IMR-90 (cell line): ENCODE measurements around the gene BTRC. TPM values are rescaled to one million over a fixed set of nuclear protein-coding genes. Genes with fewer than 3 reads are reported as not detected.
"Not testable (repeated sequence)": the region's sequence is repeated elsewhere in the genome, so short reads cannot be mapped to it uniquely, and the experiment has no call there.

Source experiments
- ATAC-seq: fragments of 200-7000 bp; cut with Tn5 transposase; 2 replicates; pipeline ENCODE4 v1.9.1; 2020; ENCODE audit warnings: low read depth, mild to moderate bottlenecking, moderate library complexity
- BruUV-seq: library from RNA; stranded (reverse); fragments of 400-500 nt; replicated peaks from 2 replicates; lab custom pipeline; 2021; lab: Mats Ljungman, UMichigan
- CTCF ChIA-PET: fragments of 300-600 bp; formaldehyde crosslinking; extraction: SDS; loops from one replicate; lab custom pipeline; 2021; ENCODE audit warnings: antibody characterized with exemption; lab: Yijun Ruan, JAX
- POLR2A ChIA-PET: fragments of 300-600 bp; sonication (Branson Sonifier 250); formaldehyde crosslinking; loops from one replicate; lab custom pipeline; 2022; ENCODE audit warnings: antibody characterized with exemption; ENCODE audit not compliant: unreplicated experiment; lab: Charles Lee
- DNase-seq: peaks from one replicate; pipeline ENCODE4 v3.0.0; 2013
- H2AFZ ChIP-seq: replicated peaks from 2 replicates; pipeline ENCODE3; 2013; ENCODE audit warnings: low read length, mild to moderate bottlenecking; ENCODE audit not compliant: poor library complexity
- H2AK5ac ChIP-seq: 2 replicates; pipeline ENCODE4 v1.6.1; 2013; ENCODE audit warnings: low read depth, low read length, inconsistent platforms
- H2AK9ac ChIP-seq: replicated peaks from 2 replicates; pipeline ENCODE3; 2013; ENCODE audit warnings: mild to moderate bottlenecking, low read depth, low read length, moderate library complexity; ENCODE audit not compliant: poor library complexity
- H2BK120ac ChIP-seq: 2 replicates; pipeline ENCODE4 v1.6.1; 2013; ENCODE audit warnings: low read depth, low read length, inconsistent platforms
- H2BK15ac ChIP-seq: 3 replicates; pipeline ENCODE4 v1.6.1; 2013; ENCODE audit warnings: low read depth, low read length, inconsistent platforms
- H2BK20ac ChIP-seq: 2 replicates; pipeline ENCODE4 v1.6.1; 2013; ENCODE audit warnings: low read depth, mild to moderate bottlenecking, inconsistent platforms, low read length, moderate library complexity
- H2BK5ac ChIP-seq: 2 replicates; pipeline ENCODE4 v1.6.1; 2013; ENCODE audit warnings: mild to moderate bottlenecking, low read depth, low read length, inconsistent platforms; ENCODE audit not compliant: poor library complexity, severe bottlenecking
- H3K14ac ChIP-seq: replicated peaks from 2 replicates; pipeline ENCODE4 v1.6.1; 2013; ENCODE audit warnings: low read depth, low read length, inconsistent platforms
- H3K18ac ChIP-seq: 2 replicates; pipeline ENCODE4 v1.6.1; 2013; ENCODE audit warnings: low read depth, low read length, control low read depth
- H3K23ac ChIP-seq: 2 replicates; pipeline ENCODE4 v1.6.1; 2013; ENCODE audit warnings: low read depth, low read length, inconsistent platforms
- H3K27ac ChIP-seq: 2 replicates; pipeline ENCODE4 v1.5.1; 2013; ENCODE audit warnings: mild to moderate bottlenecking, control low read depth, low read length; ENCODE audit not compliant: insufficient read depth
- H3K27me3 ChIP-seq: 2 replicates; pipeline ENCODE4 v1.6.1; 2013; ENCODE audit warnings: low read length; ENCODE audit not compliant: control insufficient read depth, insufficient read depth
- H3K36me3 ChIP-seq: 2 replicates; pipeline ENCODE4 v1.6.1; 2013; ENCODE audit warnings: low read length, mixed read lengths; ENCODE audit not compliant: control insufficient read depth, insufficient read depth
- H3K4ac ChIP-seq: 2 replicates; pipeline ENCODE4 v1.6.1; 2013; ENCODE audit warnings: low read depth, low read length, inconsistent platforms
- H3K4me1 ChIP-seq: 2 replicates; pipeline ENCODE4 v1.6.1; 2013; ENCODE audit warnings: low read length, mixed read lengths; ENCODE audit not compliant: control insufficient read depth, insufficient read depth
- H3K4me2 ChIP-seq: 2 replicates; pipeline ENCODE4 v1.6.1; 2013; ENCODE audit warnings: low read depth, mild to moderate bottlenecking, control low read depth, low read length, moderate library complexity
- H3K4me3 ChIP-seq: 2 replicates; pipeline ENCODE4 v1.5.1; 2013; ENCODE audit warnings: low read depth, mild to moderate bottlenecking, control low read depth, low read length, moderate library complexity; ENCODE audit not compliant: insufficient read depth
- H3K56ac ChIP-seq: 2 replicates; pipeline ENCODE4 v1.6.1; 2013; ENCODE audit warnings: low read length, inconsistent platforms; ENCODE audit not compliant: insufficient read depth; ENCODE audit errors: extremely low read depth
- H3K79me1 ChIP-seq, 2 experiments: 2 replicates each; pipeline ENCODE4 v1.6.1; 2013; ENCODE audit warnings: low read length in 2 of 2, inconsistent platforms in 1 of 2, low read depth in 1 of 2
- H3K9ac ChIP-seq: 2 replicates; pipeline ENCODE4 v1.6.1; 2013; ENCODE audit warnings: low read depth, low read length, control low read depth
- H3K9me1 ChIP-seq: 2 replicates; pipeline ENCODE4 v1.6.1; 2013; ENCODE audit warnings: low read length, inconsistent platforms; ENCODE audit not compliant: insufficient read depth
- H3K9me3 ChIP-seq: 2 replicates; pipeline ENCODE4 v1.6.1; 2013; ENCODE audit warnings: low read length; ENCODE audit not compliant: control insufficient read depth, insufficient read depth
- H4K20me1 ChIP-seq: 2 replicates; pipeline ENCODE4 v1.6.1; 2013; ENCODE audit warnings: low read length, inconsistent platforms; ENCODE audit not compliant: insufficient read depth
- H4K5ac ChIP-seq: 2 replicates; pipeline ENCODE4 v1.6.1; 2013; ENCODE audit warnings: mild to moderate bottlenecking, low read depth, low read length, control low read depth
- H4K8ac ChIP-seq, 2 experiments: 2 replicates each; pipeline ENCODE4 v1.6.1; 2013; ENCODE audit warnings: low read depth in 2 of 2, low read length in 2 of 2, control low read depth in 1 of 2, inconsistent platforms in 1 of 2
- H4K91ac ChIP-seq: 2 replicates; pipeline ENCODE4 v1.6.1; 2013; ENCODE audit warnings: low read depth, low read length, inconsistent platforms; ENCODE audit not compliant: insufficient read depth
- WGBS, 2 experiments: methylation state at CpG; one replicate each; pipeline versions ENCODE4 v1.1.5 to v1.1.7; 2013; ENCODE audit warnings: missing lambda C conversion rate in 2 of 2; ENCODE audit not compliant: insufficient read length in 1 of 2; ENCODE audit errors: extremely low coverage in 2 of 2; 5-methylcytosine and 5-hydroxymethylcytosine counted together
- dilution Hi-C: fragments of 300-500 bp; cut with HindIII; formaldehyde crosslinking; loops from one replicate; pipeline ENCODE4 v1.14.3; 2018; ENCODE audit warnings: low sequenced_read_pairs; ENCODE audit not compliant: unreplicated experiment
- in situ Hi-C: fragments of 300-500 bp; cut with MboI; formaldehyde crosslinking; loops from 3 replicates; pipeline ENCODE4 v1.14.3; 2019; ENCODE audit warnings: low sequenced_read_pairs, inconsistent platforms, mixed read lengths
- intact Hi-C: fragments of 100-400 bp; cut with micrococcal nuclease; formaldehyde crosslinking; loops from 2 replicates; pipeline ENCODE4 v1.10.0; 2022
- polyA plus RNA-seq, 3 experiments: library from polyadenylated mRNA; depleted of rRNA; stranded (reverse); fragments of >200 nt; gene quantifications; 2 replicates each; pipeline ENCODE4 v1.2.3, GENCODE V29; 2012; ENCODE audit warnings: low replicate concordance in 1 of 3
- total RNA-seq: library from RNA; depleted of rRNA; stranded (reverse); fragments of >200 nt; gene quantifications from 2 replicates; pipeline ENCODE4 v1.2.3, GENCODE V29; 2012

BTRC gene
- total and polyA plus RNA-seq, 2 of the 4 experiments (the other 2 are of a cell fraction): 7.7 to 8.4 TPM

DNA sequence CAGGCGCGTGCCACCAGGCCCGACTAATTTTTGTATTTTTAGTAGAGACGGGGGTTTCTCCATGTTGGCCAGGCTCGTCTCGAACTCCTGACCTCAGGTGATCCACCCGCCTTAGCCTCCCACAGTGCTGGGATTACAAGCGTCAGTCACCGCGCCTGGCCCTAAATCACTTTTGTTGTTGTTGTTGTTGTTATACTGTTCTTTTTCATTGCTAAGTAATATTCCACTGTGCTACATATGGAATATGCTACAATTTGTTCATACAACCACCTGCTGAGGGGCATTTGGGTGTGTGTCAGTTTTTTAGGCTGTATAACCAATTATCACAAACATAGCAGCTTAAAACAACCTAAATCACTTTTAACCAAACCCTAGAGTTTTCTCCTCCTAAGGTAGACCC is 1.1 kb upstream of the BTRC start:
- intact Hi-C loops: not testable (repeated sequence)

More for the DNA sequence above, 1.1 kb upstream of the BTRC start:
- H4K5ac ChIP-seq, H3K36me3 ChIP-seq, dilution Hi-C loops, H3K9ac ChIP-seq, H2AFZ ChIP-seq, H2AK5ac ChIP-seq, H3K9me1 ChIP-seq, H4K20me1 ChIP-seq, H4K91ac ChIP-seq, H3K4ac ChIP-seq, ATAC-seq, DNase-seq, H3K4me2 ChIP-seq, H3K56ac ChIP-seq, in situ Hi-C loops, BruUV-seq, H3K27ac ChIP-seq, H3K4me1 ChIP-seq, H2BK5ac ChIP-seq, CTCF ChIA-PET, H3K4me3 ChIP-seq, H2BK15ac ChIP-seq, H2BK120ac ChIP-seq, H3K14ac ChIP-seq, H3K9me3 ChIP-seq, H3K23ac ChIP-seq, H3K18ac ChIP-seq, H4K8ac ChIP-seq, H2BK20ac ChIP-seq, H2AK9ac ChIP-seq, POLR2A ChIA-PET: not testable (repeated sequence)
- Histone ChIP-seq H3K27me3 (peaks cover 11% of the 10 kb centered on the region; the same call in 1 of the 2 replicates), H3K79me1 (peaks cover 6 to 22% of the 10 kb centered on the region in 2 experiments; a peak in 3 of 4 replicates)
- WGBS, 2 experiments: no CpG with 5 or more reads among the region's 10 CpGs
